ENCODE data around the gene MKLN1.

The MKLN1 gene

GRCh38 chr7:131289051-131289450 lies 38.6 kb upstream of the MKLN1 start:
- DNase-seq (ENCODE audit: low read depth in 2 of 2) = no peak
- TF ChIP-seq CTCF (IDR thresholded peaks at IDR 0.05; ENCODE audit: low read depth, low read length) = no peak
- H3K4me3 ChIP-seq (replicated peaks in 1 of 2; ENCODE audit: low read depth in 2 of 2, low read length in 2 of 2) = no peak overlapping the region

- no peak for DNase-seq (ENCODE audit: low read depth in 2 of 2)
- H3K4me3 ChIP-seq (replicated peaks in 1 of 2; ENCODE audit: low read depth in 2 of 2, low read length in 2 of 2) = no peak overlapping the region
- no peak for TF ChIP-seq CTCF (IDR thresholded peaks at IDR 0.05; ENCODE audit: low read depth, low read length)
Observed at GRCh38 chr7:131292141-131292905, 35.4 kb upstream of the MKLN1 start.

- TF ChIP-seq CTCF (IDR thresholded peaks at IDR 0.05; ENCODE audit: low read depth, low read length) = no peak
- DNase-seq (ENCODE audit: low read depth in 2 of 2) = peak; percentile 49 to 63
- no peak overlapping the region for H3K4me3 ChIP-seq (replicated peaks in 1 of 2; ENCODE audit: low read depth in 2 of 2, low read length in 2 of 2)
Observed at GRCh38 chr7:131293018-131293417, 34.7 kb upstream of the MKLN1 start.

- peak in 1 of 2 donors; percentile 14 for DNase-seq (ENCODE audit: low read depth in 2 of 2)
- no peak for TF ChIP-seq CTCF (IDR thresholded peaks at IDR 0.05; ENCODE audit: low read depth, low read length)
Observed at GRCh38 chr7:131294553-131294952, 33.1 kb upstream of the MKLN1 start.

GRCh38 chr7:131298608-131298992 lies 29.1 kb upstream of the MKLN1 start:
- no peak overlapping the region for H3K4me3 ChIP-seq (replicated peaks in 1 of 2; ENCODE audit: low read depth in 2 of 2, low read length in 2 of 2)
- DNase-seq (ENCODE audit: low read depth in 2 of 2) = no peak
- no peak for TF ChIP-seq CTCF (IDR thresholded peaks at IDR 0.05; ENCODE audit: low read depth, low read length)

More at GRCh38 chr7:131294553-131294952, 33.1 kb upstream of the MKLN1 start:
- H3K4me3 ChIP-seq (replicated peaks in 1 of 2; ENCODE audit: low read depth in 2 of 2, low read length in 2 of 2) = no peak overlapping the region

GRCh38 chr7:131299074-131299473 lies 28.6 kb upstream of the MKLN1 start:
- no peak for DNase-seq (ENCODE audit: low read depth in 2 of 2)
- H3K4me3 ChIP-seq (replicated peaks in 1 of 2; ENCODE audit: low read depth in 2 of 2, low read length in 2 of 2) = no peak overlapping the region
- TF ChIP-seq CTCF (IDR thresholded peaks at IDR 0.05; ENCODE audit: low read depth, low read length) = no peak

- H3K4me3 ChIP-seq (replicated peaks in 1 of 2; ENCODE audit: low read depth in 2 of 2, low read length in 2 of 2) = no peak overlapping the region
- DNase-seq (ENCODE audit: low read depth in 2 of 2) = no peak
- TF ChIP-seq CTCF (IDR thresholded peaks at IDR 0.05; ENCODE audit: low read depth, low read length) = no peak
Observed at GRCh38 chr7:131300078-131300477, 27.6 kb upstream of the MKLN1 start.

All from cardiac fibroblast (primary cell).